CD4-positive, alpha-beta T cell (primary cell): ENCODE results near the gene FLT4. TPM values are rescaled to one million over a fixed set of nuclear protein-coding genes. Genes with fewer than 3 reads are reported as not detected.

Experiments used
- ATAC-seq: fragments of 200-7000 bp; cut with Tn5 transposase; one replicate; pipeline ENCODE4 v1.10.0; 2022; ENCODE audit warnings: mild to moderate bottlenecking; ENCODE audit not compliant: poor library complexity
- CTCF ChIA-PET: fragments of 350-600 bp; sonication (Branson Sonifier 250); formaldehyde crosslinking; loops from one replicate; lab custom pipeline; 2021; ENCODE audit warnings: antibody characterized with exemption, inconsistent platforms; lab: Charles Lee
- POLR2A ChIA-PET: fragments of 350-600 bp; sonication (Branson Sonifier 250); formaldehyde crosslinking; loops from one replicate; lab custom pipeline; 2021; ENCODE audit warnings: antibody characterized with exemption, inconsistent platforms; lab: Charles Lee
- DNase-seq, 14 experiments: peaks; one replicate each; pipeline ENCODE4 v3.0.0-alpha.2; 2013 to 2020; ENCODE audit warnings: mixed read lengths in 2 of 14
- H3K27ac ChIP-seq, 2 donors: one replicate each; pipeline versions ENCODE4 v1.5.1 to v1.7.0; 2013; ENCODE audit warnings: low read length in 2 of 2, low read depth in 1 of 2, mild to moderate bottlenecking in 1 of 2
- H3K27me3 ChIP-seq, 2 experiments: 1 replicate in 1 of 2; 2 replicates in 1 of 2; pipeline versions ENCODE4 v1.6.1 to v1.7.0; 2013; ENCODE audit warnings: low read length in 2 of 2, control low read depth in 1 of 2, mild to moderate bottlenecking in 1 of 2, moderate library complexity in 1 of 2; ENCODE audit not compliant: insufficient read depth in 2 of 2, control insufficient read depth in 1 of 2
- H3K36me3 ChIP-seq: one replicate; pipeline ENCODE4 v1.6.1; 2013; ENCODE audit warnings: low read length, control low read depth; ENCODE audit not compliant: insufficient read depth
- H3K4me1 ChIP-seq: one replicate; pipeline ENCODE4 v1.6.1; 2013; ENCODE audit warnings: low read length, control low read depth; ENCODE audit not compliant: insufficient read depth
- H3K4me3 ChIP-seq: one replicate; pipeline ENCODE4 v1.5.1; 2013; ENCODE audit warnings: mild to moderate bottlenecking, low read length, moderate library complexity
- H3K9me3 ChIP-seq, 2 experiments: 1 replicate in 1 of 2; 2 replicates in 1 of 2; pipeline versions ENCODE4 v1.6.1 to v1.7.0; 2013; ENCODE audit warnings: low read length in 2 of 2, mild to moderate bottlenecking in 2 of 2, control low read depth in 1 of 2, moderate library complexity in 1 of 2; ENCODE audit not compliant: control insufficient read depth in 1 of 2, insufficient read depth in 1 of 2
- H3K27ac Mint-ChIP-seq: one replicate; pipeline ENCODE4 v1.8.0; 2020; ENCODE audit warnings: mixed read lengths
- H3K27me3 Mint-ChIP-seq: one replicate; pipeline ENCODE4 v1.8.0; 2021; ENCODE audit warnings: mixed read lengths
- H3K36me3 Mint-ChIP-seq: one replicate; pipeline ENCODE4 v1.8.0; 2021; ENCODE audit warnings: low read depth, mixed read lengths
- H3K4me1 Mint-ChIP-seq: one replicate; pipeline ENCODE4 v1.8.0; 2021; ENCODE audit warnings: low read depth, mixed read lengths
- H3K4me3 Mint-ChIP-seq: one replicate; pipeline ENCODE4 v1.8.0; 2020; ENCODE audit warnings: mild to moderate bottlenecking, mixed read lengths
- H3K9me3 Mint-ChIP-seq: one replicate; pipeline ENCODE4 v1.8.0; 2020; ENCODE audit warnings: mixed read lengths
- intact Hi-C, 2 experiments: fragments of 100-400 bp; cut with DNase I in 1 of 2; cut with micrococcal nuclease in 1 of 2; formaldehyde crosslinking; loops; one replicate each; pipeline versions ENCODE4 v1.15.1 to v1.9.0; 2023 to 2025; cut with DNase I, micrococcal nuclease
- total RNA-seq, 174 experiments: library from RNA in 2 of 174; stranded (reverse) in 2 of 174; gene quantifications; one replicate each; pipeline ENCODE4 v1.2.3 and lab custom pipeline; 2021 to 2026
- TF ChIP-seq, protein P1 (sequence below): fragments of 200-600 bp; IDR thresholded peaks from one replicate; pipeline ENCODE4 v1.8.0; 2022; ENCODE audit warnings: antibody characterized with exemption, mild to moderate bottlenecking

Gene FLT4
- total RNA-seq, 2 experiments from 2014 or later: 2.3 to 2.5 TPM

DNA sequence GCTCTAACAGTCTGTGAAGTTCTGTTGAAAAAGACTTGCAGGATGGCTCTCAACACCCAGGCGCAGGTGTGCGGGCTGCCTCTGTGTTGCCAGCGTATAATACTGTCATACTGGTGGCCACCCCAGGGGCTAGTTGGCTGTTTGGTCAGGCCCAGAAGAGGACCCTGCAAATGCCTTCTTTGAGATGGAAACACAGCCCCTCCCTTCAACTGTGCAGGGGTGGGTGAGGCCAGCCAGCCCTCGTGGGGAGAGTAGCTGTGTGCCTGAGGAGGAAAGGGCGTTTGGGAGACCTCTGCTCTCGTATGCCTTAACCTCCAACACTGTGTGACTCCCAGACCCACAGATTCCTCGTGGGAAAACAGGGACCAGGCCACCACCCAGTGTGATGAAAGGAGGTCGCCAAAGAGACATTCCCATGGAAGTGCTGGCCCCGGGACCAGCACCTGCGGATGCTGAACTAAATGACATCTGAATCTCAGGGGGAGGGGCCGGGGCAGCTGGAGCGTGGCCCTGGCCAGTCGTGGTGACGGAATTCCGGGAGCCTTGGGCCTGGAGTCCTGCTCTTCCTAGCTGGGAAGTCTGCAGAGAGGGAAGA is 46.8 kb downstream of the FLT4 start:
- no peaks in the 10 kb centered on the region for H3K4me1 Mint-ChIP-seq
- Histone ChIP-seq H3K36me3 (no peaks in the 10 kb centered on the region), H3K27ac (no peak overlapping the region), H3K27me3 (no peaks in the 10 kb centered on the region), H3K4me3 (no peak overlapping the region), H3K4me1 (no peaks in the 10 kb centered on the region), H3K9me3 (no peaks in the 10 kb centered on the region)
- ChIA-PET POLR2A (no interaction called here), CTCF (no interaction called here)
- intact Hi-C loops: loop anchor here in 1 of 2 experiments (10.0 kb wide), 1 partner anchor 112 kb away; no protein-coding TSS in a partner anchor
- no peaks in the 10 kb centered on the region for H3K9me3 Mint-ChIP-seq
- ATAC-seq (no peak), DNase-seq (no peak)
- no peak overlapping the region for H3K27ac Mint-ChIP-seq
- no peaks in the 10 kb centered on the region for H3K36me3 Mint-ChIP-seq
- no peak overlapping the region for H3K4me3 Mint-ChIP-seq
- H3K27me3 Mint-ChIP-seq: no peaks in the 10 kb centered on the region
- TF ChIP-seq, protein P1, sequence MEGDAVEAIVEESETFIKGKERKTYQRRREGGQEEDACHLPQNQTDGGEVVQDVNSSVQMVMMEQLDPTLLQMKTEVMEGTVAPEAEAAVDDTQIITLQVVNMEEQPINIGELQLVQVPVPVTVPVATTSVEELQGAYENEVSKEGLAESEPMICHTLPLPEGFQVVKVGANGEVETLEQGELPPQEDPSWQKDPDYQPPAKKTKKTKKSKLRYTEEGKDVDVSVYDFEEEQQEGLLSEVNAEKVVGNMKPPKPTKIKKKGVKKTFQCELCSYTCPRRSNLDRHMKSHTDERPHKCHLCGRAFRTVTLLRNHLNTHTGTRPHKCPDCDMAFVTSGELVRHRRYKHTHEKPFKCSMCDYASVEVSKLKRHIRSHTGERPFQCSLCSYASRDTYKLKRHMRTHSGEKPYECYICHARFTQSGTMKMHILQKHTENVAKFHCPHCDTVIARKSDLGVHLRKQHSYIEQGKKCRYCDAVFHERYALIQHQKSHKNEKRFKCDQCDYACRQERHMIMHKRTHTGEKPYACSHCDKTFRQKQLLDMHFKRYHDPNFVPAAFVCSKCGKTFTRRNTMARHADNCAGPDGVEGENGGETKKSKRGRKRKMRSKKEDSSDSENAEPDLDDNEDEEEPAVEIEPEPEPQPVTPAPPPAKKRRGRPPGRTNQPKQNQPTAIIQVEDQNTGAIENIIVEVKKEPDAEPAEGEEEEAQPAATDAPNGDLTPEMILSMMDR: no peak

DNA sequence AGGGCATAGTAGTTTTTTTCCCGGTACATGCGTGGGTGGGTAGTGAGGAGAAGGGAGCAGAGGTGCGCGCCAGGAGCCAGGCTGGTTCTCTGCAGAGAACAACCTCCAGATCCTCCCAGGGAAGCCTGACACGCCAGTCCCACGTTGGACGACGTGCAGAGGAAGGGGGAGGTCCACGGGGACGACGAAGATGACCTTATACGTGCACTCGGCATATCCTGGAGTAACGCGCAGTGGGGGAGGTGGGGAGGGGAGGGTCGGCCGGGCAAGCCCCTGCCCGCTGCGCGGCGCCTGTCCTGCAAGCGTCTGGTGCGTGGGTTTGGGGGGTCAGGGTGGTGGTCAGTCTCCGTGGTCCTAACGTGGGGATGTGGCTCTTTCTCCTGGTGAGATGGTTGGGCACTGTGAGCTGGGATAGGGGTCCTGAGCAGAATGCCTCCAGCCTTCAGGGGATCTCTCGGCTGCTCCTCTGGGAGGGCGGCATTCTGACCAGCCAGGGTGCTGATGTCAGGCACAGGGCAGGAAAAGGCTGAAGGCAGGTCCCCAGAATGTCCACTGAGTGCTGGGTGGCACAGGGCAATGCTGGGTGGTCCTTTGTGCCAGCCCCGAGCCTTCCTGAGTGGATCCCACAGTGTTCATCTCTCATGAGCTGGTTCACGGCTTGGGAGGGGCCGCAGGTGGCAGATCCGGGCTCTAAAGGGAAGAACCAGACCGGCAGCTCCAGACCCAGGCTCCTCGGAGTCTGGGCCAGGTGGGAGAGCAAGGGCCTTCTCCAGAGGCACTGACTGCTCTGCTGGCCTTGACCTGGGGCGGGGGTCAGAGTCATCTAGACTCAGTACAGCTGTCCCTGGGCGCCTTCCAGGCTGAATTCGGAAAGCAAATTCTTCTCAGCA is 47.6 kb downstream of the FLT4 start:
- TF ChIP-seq, protein P1: no peak
- CTCF ChIA-PET: no interaction called here
- no peaks in the 10 kb centered on the region for H3K9me3 Mint-ChIP-seq

DNA sequence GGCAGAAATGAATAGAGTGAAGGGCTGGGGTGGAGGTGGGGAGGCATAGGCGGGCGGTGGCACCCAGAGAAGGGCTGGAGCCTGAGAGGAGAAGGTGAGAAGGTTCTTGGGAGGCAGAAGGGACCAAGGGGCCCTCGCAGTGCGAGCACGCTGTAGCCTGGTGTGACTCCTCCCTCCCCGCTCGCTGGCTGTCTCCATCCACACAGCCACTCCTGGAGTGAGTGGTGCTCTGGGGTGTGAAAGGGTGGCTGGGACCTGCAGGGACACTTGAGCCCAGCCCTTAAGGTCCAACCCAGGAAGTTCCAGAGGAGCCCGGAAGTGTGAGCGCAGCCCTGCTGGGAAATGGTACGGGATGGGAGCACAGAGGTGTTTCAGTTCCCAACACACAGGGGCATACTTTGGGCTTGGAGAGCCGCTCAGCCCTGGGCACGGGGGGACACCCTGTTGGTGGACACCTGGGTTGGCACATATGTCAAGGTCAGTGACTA is 48.8 kb downstream of the FLT4 start:
- intact Hi-C loops: loop anchor here in 1 of 2 experiments (10.0 kb wide), 1 partner anchor 114 kb away; no protein-coding TSS in a partner anchor
- CTCF ChIA-PET: no interaction called here

More for the DNA sequence above, 47.6 kb downstream of the FLT4 start:
- no peaks in the 10 kb centered on the region for H3K27me3 Mint-ChIP-seq
- no peaks in the 10 kb centered on the region for H3K9me3 ChIP-seq
- DNase-seq (peak in 2 of 14 experiments; percentile 9 to 25), ATAC-seq (no peak)
- H3K36me3 ChIP-seq: no peaks in the 10 kb centered on the region
- H3K27ac Mint-ChIP-seq: no peak overlapping the region
- no peak overlapping the region for H3K4me3 Mint-ChIP-seq
- H3K4me1 ChIP-seq: no peaks in the 10 kb centered on the region
- no peak overlapping the region for H3K27ac ChIP-seq
- intact Hi-C loops: loop anchor here in 1 of 2 experiments (10.0 kb wide), 1 partner anchor 113 kb away; no protein-coding TSS in a partner anchor
- H3K4me1 Mint-ChIP-seq: no peaks in the 10 kb centered on the region
- H3K4me3 ChIP-seq: no peak overlapping the region
- H3K27me3 ChIP-seq: no peaks in the 10 kb centered on the region
- POLR2A ChIA-PET: no interaction called here
- H3K36me3 Mint-ChIP-seq: no peaks in the 10 kb centered on the region

More for the DNA sequence above, 48.8 kb downstream of the FLT4 start:
- no peaks in the 10 kb centered on the region for H3K27me3 Mint-ChIP-seq
- POLR2A ChIA-PET: interaction anchor here (0.6 kb wide), 1 partner anchor 87 kb away, joined by 3 read pairs; no protein-coding TSS in a partner anchor
- DNase-seq (peak in 1 of 14 experiments; percentile 25), ATAC-seq (no peak)
- H3K27ac ChIP-seq: no peak overlapping the region
- H3K27ac Mint-ChIP-seq: no peak overlapping the region
- no peaks in the 10 kb centered on the region for H3K9me3 Mint-ChIP-seq
- no peaks in the 10 kb centered on the region for H3K36me3 Mint-ChIP-seq
- no peaks in the 10 kb centered on the region for H3K4me1 Mint-ChIP-seq
- H3K36me3 ChIP-seq: no peaks in the 10 kb centered on the region
- no peaks in the 10 kb centered on the region for H3K9me3 ChIP-seq
- H3K4me3 ChIP-seq: no peak overlapping the region
- no peak overlapping the region for H3K4me3 Mint-ChIP-seq
- H3K27me3 ChIP-seq: no peaks in the 10 kb centered on the region
- TF ChIP-seq, protein P1: no peak
- no peaks in the 10 kb centered on the region for H3K4me1 ChIP-seq
